Gastrocnemius medialis (tissue), 4 donors: ENCODE results near the gene TBC1D23.

Experiments used
- POLR2A ChIP-seq, 2 donors: fragments of 450-650 bp; IDR thresholded peaks; one replicate each; pipeline ENCODE4 v1.6.1; 2017; ENCODE audit warnings: antibody characterized with exemption in 2 of 2, mild to moderate bottlenecking in 2 of 2, moderate library complexity in 2 of 2
- TF ChIP-seq, protein P1 (sequence below), 5 experiments: fragments of 450-650 bp in 3 of 5; fragments of 200-600 bp in 2 of 5; sonication (generic) in 2 of 5; IDR thresholded peaks in 4 of 5; conservative IDR thresholded peaks in 1 of 5; 1 replicate in 4 of 5; 2 replicates in 1 of 5; pipeline ENCODE4 v1.5.1; 2016 to 2019; ENCODE audit warnings: antibody characterized with exemption in 5 of 5, mild to moderate bottlenecking in 3 of 5, moderate library complexity in 3 of 5

DNA sequence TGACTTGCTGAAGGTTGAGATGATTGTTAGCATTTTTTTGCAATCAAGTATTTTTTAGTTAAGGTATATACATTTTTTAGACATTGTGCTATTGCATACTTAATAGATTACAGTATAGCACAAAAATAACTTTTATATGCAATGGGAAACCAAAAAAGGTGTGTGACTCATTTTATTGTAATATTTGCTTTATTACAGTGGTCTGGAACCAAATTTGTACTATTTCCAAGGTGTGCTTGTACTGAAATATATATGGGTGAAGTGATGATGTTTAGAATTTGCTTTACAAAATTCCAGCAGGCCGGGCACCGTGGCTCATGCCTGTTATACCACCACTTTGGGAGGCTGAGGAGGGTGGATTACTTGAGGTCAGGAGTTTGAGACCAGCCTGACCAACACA, 29.1 kb upstream of the TBC1D23 start:
- TF ChIP-seq, protein P1, sequence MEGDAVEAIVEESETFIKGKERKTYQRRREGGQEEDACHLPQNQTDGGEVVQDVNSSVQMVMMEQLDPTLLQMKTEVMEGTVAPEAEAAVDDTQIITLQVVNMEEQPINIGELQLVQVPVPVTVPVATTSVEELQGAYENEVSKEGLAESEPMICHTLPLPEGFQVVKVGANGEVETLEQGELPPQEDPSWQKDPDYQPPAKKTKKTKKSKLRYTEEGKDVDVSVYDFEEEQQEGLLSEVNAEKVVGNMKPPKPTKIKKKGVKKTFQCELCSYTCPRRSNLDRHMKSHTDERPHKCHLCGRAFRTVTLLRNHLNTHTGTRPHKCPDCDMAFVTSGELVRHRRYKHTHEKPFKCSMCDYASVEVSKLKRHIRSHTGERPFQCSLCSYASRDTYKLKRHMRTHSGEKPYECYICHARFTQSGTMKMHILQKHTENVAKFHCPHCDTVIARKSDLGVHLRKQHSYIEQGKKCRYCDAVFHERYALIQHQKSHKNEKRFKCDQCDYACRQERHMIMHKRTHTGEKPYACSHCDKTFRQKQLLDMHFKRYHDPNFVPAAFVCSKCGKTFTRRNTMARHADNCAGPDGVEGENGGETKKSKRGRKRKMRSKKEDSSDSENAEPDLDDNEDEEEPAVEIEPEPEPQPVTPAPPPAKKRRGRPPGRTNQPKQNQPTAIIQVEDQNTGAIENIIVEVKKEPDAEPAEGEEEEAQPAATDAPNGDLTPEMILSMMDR (IDR thresholded peaks at IDR 0.05 in 4 of 5, conservative IDR thresholded peaks at IDR 0.05 in 1 of 5), result no peak
- TF ChIP-seq POLR2A (IDR thresholded peaks at IDR 0.05), result no peak
